Measurements from ENCODE around the gene CSNK1A1L.
"Not testable (repeated sequence)": the region's sequence is repeated elsewhere in the genome, so short reads cannot be mapped to it uniquely, and the experiment has no call there.

The CSNK1A1L gene

GRCh38 chr13:37102896-37103295, 2.6 kb downstream of the CSNK1A1L start:
- DNase-seq: peak; percentile 9

GRCh38 chr13:37101201-37101600, 4.3 kb downstream of the CSNK1A1L start:
- DNase-seq: no peak

GRCh38 chr13:37100731-37101130, 4.7 kb downstream of the CSNK1A1L start:
- no peak for DNase-seq

GRCh38 chr13:37097076-37097475, 8.4 kb downstream of the CSNK1A1L start:
- peak; percentile 80 for DNase-seq

GRCh38 chr13:37094840-37095239, 10.6 kb downstream of the CSNK1A1L start:
- no peak for DNase-seq

- DNase-seq: no peak
Observed at GRCh38 chr13:37094099-37094498, 11.4 kb downstream of the CSNK1A1L start.

GRCh38 chr13:37091835-37092234, 13.6 kb downstream of the CSNK1A1L start:
- DNase-seq: no peak

- DNase-seq: no peak
Observed at GRCh38 chr13:37090912-37091311, 14.6 kb downstream of the CSNK1A1L start.

- DNase-seq: no peak
Observed at GRCh38 chr13:37089495-37089894, 16.0 kb downstream of the CSNK1A1L start.

GRCh38 chr13:37087486-37087885, 18.0 kb downstream of the CSNK1A1L start:
- DNase-seq: no peak

- no peak for DNase-seq
Observed at GRCh38 chr13:37085606-37086005, 19.9 kb downstream of the CSNK1A1L start.

GRCh38 chr13:37076818-37077217, 28.6 kb downstream of the CSNK1A1L start:
- no peak for DNase-seq

- DNase-seq: no peak
Observed at GRCh38 chr13:37075164-37075563, 30.3 kb downstream of the CSNK1A1L start.

GRCh38 chr13:37074703-37075102, 30.8 kb downstream of the CSNK1A1L start:
- DNase-seq: peak; percentile 58

- no peak for DNase-seq
Observed at GRCh38 chr13:37072024-37072423, 33.4 kb downstream of the CSNK1A1L start.

GRCh38 chr13:37070956-37071355, 34.5 kb downstream of the CSNK1A1L start:
- no peak for DNase-seq

GRCh38 chr13:37070145-37070695, 35.2 kb downstream of the CSNK1A1L start:
- no peak for DNase-seq

GRCh38 chr13:37069597-37070103, 35.8 kb downstream of the CSNK1A1L start:
- DNase-seq: no peak

- peak; percentile 10 for DNase-seq
Observed at GRCh38 chr13:37068962-37069361, 36.5 kb downstream of the CSNK1A1L start.

- no peak for DNase-seq
Observed at GRCh38 chr13:37067874-37068273, 37.6 kb downstream of the CSNK1A1L start.

- DNase-seq: no peak
Observed at GRCh38 chr13:37065890-37066526, 39.5 kb downstream of the CSNK1A1L start.

GRCh38 chr13:37059848-37060192, 45.6 kb downstream of the CSNK1A1L start:
- no peak for DNase-seq

GRCh38 chr13:37058910-37059847, 46.3 kb downstream of the CSNK1A1L start, which contains the start of gene SUPT20H:
Gene SUPT20H (minus strand): TSS chr13:37059688. CDS start chr13:37051490, 8,198 bp downstream.
- peak; percentile 93 for DNase-seq

- DNase-seq: not testable (repeated sequence)
Observed at GRCh38 chr13:37056228-37056627, 49.2 kb downstream of the CSNK1A1L start.

Data from fibroblast of skin of right biceps (primary cell).